ENCODE measurements around the gene TIAL1. TPM values are rescaled to one million over a fixed set of nuclear protein-coding genes. Genes with fewer than 3 reads are reported as not detected.
"Not testable (repeated sequence)": the region's sequence is repeated elsewhere in the genome, so short reads cannot be mapped to it uniquely, and the experiment has no call there.

Gene TIAL1
- total RNA-seq, 1 donor from 2014 or later, result 97.7 TPM

GRCh38 chr10:119549247-119549999 lies 47.3 kb downstream of the TIAL1 start:
- DNase-seq, result no peak

DNA sequence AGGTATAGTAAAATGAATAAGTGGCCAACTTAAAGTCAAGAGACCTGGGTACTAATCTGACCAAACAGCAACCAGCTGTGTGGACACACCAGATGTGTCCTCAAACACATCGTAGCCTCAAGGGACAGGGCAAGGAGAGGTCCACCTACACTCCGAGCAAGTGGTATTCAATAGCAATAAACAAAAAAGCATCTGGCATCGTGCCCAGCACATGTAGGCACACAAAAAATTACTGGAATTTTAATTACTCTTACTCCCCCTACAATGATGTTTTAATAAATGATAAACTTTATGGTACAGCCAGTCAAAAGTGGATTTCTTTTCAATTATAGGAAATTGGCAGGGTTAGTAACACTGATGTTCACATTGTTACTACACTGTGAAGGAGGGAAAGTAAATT lies 50.8 kb downstream of the TIAL1 start:
- DNase-seq, result no peak

GRCh38 chr10:119545310-119545709 lies 51.5 kb downstream of the TIAL1 start:
- DNase-seq, result no peak

GRCh38 chr10:119543814-119544642 lies 52.7 kb downstream of the TIAL1 start:
- peak; percentile 52 for DNase-seq

GRCh38 chr10:119542988-119543813 lies 53.6 kb downstream of the TIAL1 start:
- peak; percentile 65 for DNase-seq

DNA sequence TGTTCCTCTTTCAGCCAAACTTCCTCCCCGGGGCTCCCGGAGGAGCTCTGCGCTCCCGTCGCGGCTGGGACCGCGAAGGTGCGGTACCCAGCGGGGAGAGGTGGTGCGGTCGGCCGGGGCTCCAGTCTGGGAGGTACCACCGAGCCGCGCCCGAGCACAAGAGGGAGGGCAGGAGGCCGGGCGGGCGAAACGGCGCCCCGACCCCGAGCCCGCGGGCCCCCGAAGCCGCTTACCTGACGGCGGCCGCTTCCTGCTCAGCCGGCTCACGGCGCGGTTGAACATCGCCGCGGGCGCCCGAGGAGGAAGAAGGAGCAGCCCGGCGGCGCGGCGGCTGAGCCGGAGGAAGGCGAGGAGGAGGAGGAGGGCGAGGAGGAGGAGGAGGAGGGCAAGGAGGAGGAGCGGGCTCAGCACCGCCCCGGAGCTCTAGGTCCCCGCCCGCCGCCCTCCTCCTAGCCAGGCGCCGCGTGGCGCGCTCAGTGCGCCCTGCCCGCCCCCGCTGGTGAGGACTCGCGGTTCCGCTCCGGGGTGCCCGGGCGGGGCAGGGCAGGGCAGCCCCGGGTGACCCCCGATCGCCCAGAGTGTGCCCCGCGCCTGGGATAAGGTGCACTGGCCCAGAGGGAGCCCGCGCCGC lies 54.3 kb downstream of the TIAL1 start, which contains the start of gene RGS10:
RGS10 (minus strand) TSS at position 363 of the 631 bp plus-strand sequence; CDS start at position 282, 81 bp downstream.
- peak; percentile 65 for DNase-seq

DNA sequence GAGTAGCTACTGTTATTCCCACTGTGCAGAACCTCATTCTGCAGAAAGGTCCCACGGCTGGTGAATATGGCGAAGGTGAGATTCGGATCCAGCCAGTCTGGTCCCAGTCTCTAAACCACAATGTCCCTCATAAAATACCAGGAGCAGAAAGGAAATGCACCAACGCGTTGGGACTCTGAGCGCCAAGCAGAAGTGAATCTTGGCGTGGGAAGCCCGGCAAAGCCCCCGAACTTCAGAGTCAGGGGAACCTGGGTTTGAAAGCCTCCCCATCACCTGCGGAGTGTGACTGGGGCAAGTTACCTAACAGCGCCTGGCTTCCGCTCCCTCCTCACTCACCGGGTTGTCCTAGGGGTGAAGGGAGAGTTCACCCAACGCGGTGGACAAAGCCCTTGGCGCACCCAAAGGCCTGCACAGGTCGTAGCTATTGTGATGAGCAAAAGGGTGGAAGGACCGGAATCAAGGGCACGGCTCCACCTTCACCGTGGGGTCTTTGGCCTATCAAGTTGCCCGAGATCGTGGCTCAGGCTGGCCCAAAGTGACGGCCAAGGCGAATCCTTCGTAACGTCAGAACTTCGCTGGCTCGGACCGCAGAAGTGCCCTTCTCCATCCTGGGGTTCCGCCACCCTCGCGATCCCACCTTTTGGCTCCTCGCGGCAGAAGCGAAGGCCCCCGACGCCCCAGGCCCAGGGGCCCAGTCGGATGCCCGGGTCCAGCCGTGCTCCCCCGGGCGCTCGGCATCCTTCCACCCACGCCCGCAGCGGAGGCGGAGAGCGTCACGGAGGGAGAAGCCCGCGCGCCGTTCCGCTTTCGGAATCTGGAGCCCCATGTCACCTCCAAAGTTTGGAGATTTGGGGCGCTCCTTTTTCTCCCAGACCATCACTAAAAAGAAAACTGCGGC lies 55.1 kb downstream of the TIAL1 start:
- no peak for DNase-seq

DNA sequence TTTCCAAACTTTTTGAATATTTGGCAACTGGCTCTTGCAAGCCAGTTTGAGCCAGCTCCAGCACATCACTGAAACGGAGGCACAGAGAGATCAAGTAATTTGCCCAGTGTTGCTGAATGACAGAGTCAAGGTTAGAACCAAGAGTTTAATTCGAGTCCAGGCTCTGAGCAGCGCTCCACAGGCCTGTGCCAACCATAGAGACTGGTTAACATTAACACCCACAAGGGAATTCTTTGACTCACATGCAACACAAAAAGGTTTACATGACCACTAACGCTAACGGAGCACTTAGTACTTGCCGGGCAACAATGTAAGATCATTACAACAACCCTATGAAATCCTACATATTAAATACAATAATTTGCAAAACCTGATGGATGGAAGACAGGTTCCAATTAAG lies 55.7 kb downstream of the TIAL1 start:
- no peak for DNase-seq

- no peak for DNase-seq
Observed at GRCh38 chr10:119540038-119540437, 56.7 kb downstream of the TIAL1 start.

- DNase-seq, result no peak
Observed at GRCh38 chr10:119539359-119539825, 57.4 kb downstream of the TIAL1 start.

DNA sequence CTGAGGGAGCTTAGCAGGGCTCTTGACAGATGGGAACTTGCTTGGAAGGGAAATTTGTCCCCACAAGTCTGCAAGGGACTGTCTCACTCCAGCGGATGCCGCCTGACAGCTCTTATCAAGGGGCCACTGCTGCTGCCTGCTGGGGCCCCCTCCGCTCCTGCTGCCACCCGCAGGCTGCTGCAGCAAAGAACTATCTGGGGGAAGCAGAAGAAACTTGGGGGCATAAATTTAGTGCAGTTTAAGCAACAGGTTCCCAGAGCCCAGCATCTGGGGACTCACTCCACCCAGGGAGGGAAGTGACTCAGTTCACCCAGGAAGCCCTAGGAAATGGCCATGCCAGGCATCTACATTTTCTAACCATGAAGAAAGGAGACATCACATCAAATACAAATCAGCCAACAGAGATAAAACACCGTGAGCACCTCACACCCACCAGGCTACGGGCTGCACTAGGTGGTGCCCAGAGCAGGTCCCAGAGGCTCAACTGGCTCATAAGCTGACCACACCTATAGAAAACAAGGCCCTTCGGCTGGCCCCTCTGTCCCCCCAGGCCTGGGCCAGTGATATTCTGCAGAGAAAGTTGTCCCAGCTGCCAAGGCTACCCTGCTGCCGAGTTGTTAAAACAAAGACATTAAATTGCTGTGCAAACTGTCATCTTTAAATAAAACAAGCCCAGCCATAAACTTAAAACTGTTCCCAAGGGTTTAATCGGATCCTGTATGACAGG lies 58.0 kb downstream of the TIAL1 start:
- DNase-seq, result no peak

DNA sequence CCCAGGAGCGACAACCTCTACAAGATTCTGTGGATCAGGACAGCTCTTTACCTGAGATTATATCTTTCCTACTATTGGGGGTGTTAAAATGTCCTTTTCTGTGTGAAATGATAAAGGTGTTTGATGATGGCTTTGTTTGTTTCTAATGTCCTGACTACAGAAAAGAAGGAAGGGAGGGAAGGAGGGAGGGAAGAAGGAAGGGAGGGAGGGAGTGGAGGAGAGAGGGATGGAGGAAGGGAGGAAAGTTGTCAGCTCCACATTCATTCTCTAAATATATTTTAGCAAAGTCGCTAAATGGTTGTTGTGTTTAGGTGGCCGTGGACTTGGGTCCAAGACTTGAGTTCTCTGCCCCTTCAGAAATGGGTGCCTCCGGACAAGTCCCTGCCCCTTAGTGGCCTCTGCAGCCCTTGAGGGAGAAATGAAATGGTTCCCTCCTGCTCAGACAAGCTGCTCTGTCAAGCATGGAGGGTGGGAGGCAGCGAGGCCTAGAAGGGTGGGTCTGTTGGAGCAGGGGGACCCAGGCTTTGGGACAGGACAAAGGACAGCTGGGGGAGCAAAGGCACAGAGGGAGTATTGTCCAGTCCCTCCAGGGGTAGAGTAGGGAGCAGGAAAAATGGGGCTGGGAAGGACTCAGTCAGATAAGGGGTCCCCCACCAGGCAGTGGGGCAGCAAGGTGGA lies 58.7 kb downstream of the TIAL1 start:
- DNase-seq, result no peak

GRCh38 chr10:119536508-119537025 lies 60.2 kb downstream of the TIAL1 start:
- DNase-seq, result no peak

DNA sequence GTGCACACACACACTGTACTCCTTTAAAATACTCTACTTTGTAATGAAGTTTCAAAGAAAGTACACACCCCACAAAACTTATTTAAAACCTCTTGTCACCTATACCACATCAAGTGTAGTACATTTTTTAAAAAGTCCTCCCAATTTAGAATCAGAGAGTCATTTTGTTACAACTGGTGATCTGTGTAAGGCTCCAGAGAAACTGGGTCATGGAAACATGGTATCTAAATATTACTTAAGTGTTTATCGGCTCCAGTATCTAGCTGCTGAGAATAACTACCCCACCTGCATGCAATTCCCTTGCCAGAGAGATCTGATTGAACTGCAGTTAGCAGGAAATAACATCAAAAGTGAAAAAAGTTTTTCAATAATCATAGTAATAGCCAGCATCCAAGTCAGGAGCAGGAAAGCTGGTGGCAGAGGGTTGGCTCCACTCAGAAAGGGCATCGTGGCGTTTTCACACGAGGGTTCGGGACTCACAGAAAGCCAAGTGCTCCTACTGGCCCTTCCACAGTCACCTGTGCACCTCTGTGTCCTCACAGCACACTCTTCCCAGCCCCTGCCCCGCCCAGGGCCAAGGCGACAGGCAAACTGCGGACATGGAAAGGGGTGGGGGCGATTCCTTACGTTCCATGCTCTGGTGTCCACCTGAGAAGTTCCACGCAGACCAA lies 60.8 kb downstream of the TIAL1 start:
- no peak for DNase-seq

GRCh38 chr10:119535305-119535704 lies 61.5 kb downstream of the TIAL1 start:
- peak; percentile 55 for DNase-seq

GRCh38 chr10:119533473-119533872 lies 63.3 kb downstream of the TIAL1 start:
- DNase-seq, result no peak

DNA sequence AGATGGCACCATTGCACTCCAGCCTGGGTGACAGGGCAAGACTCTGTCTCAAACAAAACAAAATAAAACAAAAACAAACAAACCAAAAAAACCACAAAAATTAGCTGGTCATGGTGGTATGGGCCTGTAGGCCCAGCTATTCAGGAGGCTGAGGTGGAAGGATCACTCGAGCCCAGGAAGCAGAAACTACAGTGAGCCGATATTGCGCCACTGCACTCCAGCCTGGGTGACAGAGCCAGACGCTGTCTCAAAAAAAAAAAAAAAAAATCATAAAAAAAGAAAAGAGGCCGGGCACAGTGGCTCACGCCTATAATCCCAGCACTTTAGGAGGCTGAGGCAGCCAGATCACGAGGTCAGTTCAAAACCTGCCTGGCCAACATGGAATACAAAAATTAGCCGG lies 64.0 kb downstream of the TIAL1 start:
- not testable (repeated sequence) for DNase-seq

DNA sequence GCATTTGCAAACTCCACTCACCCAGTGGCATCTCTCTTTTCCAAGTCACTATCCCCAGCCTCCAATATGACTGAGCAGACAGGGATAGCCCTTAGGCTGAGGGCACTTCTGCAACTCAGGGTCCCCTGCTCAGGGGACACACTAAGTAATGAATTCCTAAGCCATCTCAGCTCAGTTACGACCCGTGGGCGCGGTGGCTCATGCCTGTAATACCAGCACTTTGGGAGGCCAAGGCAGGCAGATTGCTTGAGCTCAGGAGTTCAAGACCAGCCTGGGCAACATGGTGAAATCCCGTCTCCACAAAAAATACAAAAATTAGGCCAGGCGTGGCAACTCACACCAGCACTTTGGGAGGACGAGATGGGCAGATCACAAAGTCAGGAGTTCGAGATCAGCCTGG lies 64.5 kb downstream of the TIAL1 start:
- DNase-seq, result not testable (repeated sequence)

- DNase-seq, result no peak
Observed at GRCh38 chr10:119531067-119531466, 65.7 kb downstream of the TIAL1 start.
